HCT116 (cell line): ENCODE measurements around the gene ST7L. TPM values are rescaled to one million over a fixed set of nuclear protein-coding genes. Genes with fewer than 3 reads are reported as not detected.

Source experiments
- ATAC-seq: fragments of 200-7000 bp; cut with Tn5 transposase; 2 replicates; pipeline ENCODE4 v1.9.1; 2020; ENCODE audit warnings: mild to moderate bottlenecking, moderate library complexity
- BruUV-seq: library from RNA; stranded (reverse); fragments of 400-500 nt; replicated peaks from 2 replicates; lab custom pipeline; 2021; lab: Mats Ljungman, UMichigan
- CTCF ChIA-PET: fragments of 300-600 bp; sonication (Branson Sonifier 250); formaldehyde crosslinking; loops from one replicate; lab custom pipeline; 2021; ENCODE audit warnings: antibody characterized with exemption; lab: Charles Lee
- POLR2A ChIA-PET: fragments of 300-600, 350-600 bp; sonication (Branson Sonifier 250); formaldehyde crosslinking; loops from one replicate; lab custom pipeline; 2021; ENCODE audit warnings: antibody characterized with exemption; lab: Charles Lee
- RAD21 ChIA-PET, 2 experiments: fragments of 300-600 bp; sonication (Branson Sonifier 250); formaldehyde crosslinking; loops; one replicate each; lab custom pipeline; 2023; ENCODE audit warnings: low total read pairs in 2 of 2; ENCODE audit not compliant: uncharacterized antibody in 2 of 2, unreplicated experiment in 2 of 2, low non-redundant PET in 1 of 2; lab: Charles Lee
- DNase-seq: peaks from one replicate; pipeline ENCODE4 v3.0.0-alpha.2; 2010; ENCODE audit warnings: low read depth, low spot score
- H2AFZ ChIP-seq: fragments of 200-600 bp; shearing (Covaris generic), sonication (generic); 2 replicates; pipeline ENCODE4 v1.6.1; 2017; ENCODE audit warnings: low read depth, mixed run types, mixed read lengths, antibody characterized with exemption, low read length; ENCODE audit not compliant: poor library complexity, severe bottlenecking
- H3K27ac ChIP-seq: 2 replicates; pipeline ENCODE4 v1.5.1; 2012; ENCODE audit warnings: low read depth, low read length
- H3K27me3 ChIP-seq: fragments of 200-600 bp; sonication (generic); 2 replicates; pipeline ENCODE4 v1.6.1; 2016; ENCODE audit warnings: mixed run types, low read length, mixed read lengths; ENCODE audit not compliant: insufficient read depth
- H3K36me3 ChIP-seq, 2 experiments: fragments of 200-500 bp in 1 of 2; fragments of 200-600 bp in 1 of 2; sonication (Bioruptor generic) in 1 of 2; sonication (generic) in 1 of 2; 2 replicates each; pipeline versions ENCODE4 v1.5.1 to v1.6.1; 2014 to 2016; ENCODE audit warnings: low read length in 2 of 2, inconsistent platforms in 1 of 2, mixed read lengths in 1 of 2, mixed run types in 1 of 2; ENCODE audit not compliant: insufficient read depth in 2 of 2, control insufficient read depth in 1 of 2
- H3K4me1 ChIP-seq, 2 experiments: fragments of 200-600 bp in 1 of 2; sonication (generic) in 1 of 2; 2 replicates each; pipeline versions ENCODE4 v1.5.1 to v1.6.1; 2012 to 2017; ENCODE audit warnings: low read length in 2 of 2, inconsistent platforms in 1 of 2, mild to moderate bottlenecking in 1 of 2, mixed read lengths in 1 of 2, mixed run types in 1 of 2, moderate library complexity in 1 of 2; ENCODE audit not compliant: insufficient read depth in 2 of 2, control insufficient read depth in 1 of 2
- H3K4me2 ChIP-seq: fragments of 200-600 bp; sonication (generic); 2 replicates; pipeline ENCODE4 v1.6.1; 2017; ENCODE audit warnings: mixed run types, low read length, mixed read lengths
- H3K4me3 ChIP-seq, 2 experiments: fragments of 200-600 bp in 1 of 2; sonication (generic) in 1 of 2; replicated peaks in 1 of 2; 2 replicates each; pipeline ENCODE4 v1.5.1; 2011 to 2016; ENCODE audit warnings: low read length in 2 of 2, control low read depth in 1 of 2, low read depth in 1 of 2, mild to moderate bottlenecking in 1 of 2, mixed read lengths in 1 of 2, mixed run types in 1 of 2
- H3K79me2 ChIP-seq: fragments of 200-600 bp; sonication (generic); 2 replicates; pipeline ENCODE4 v1.6.1; 2017; ENCODE audit warnings: mild to moderate bottlenecking, mixed run types, low read length, moderate library complexity, mixed read lengths; ENCODE audit not compliant: insufficient read depth
- H3K9ac ChIP-seq: fragments of 200-600 bp; sonication (generic); 2 replicates; pipeline ENCODE4 v1.6.1; 2016; ENCODE audit warnings: low read length, mixed read lengths
- H3K9me2 ChIP-seq: fragments of 200-600 bp; sonication (generic), shearing (Covaris generic); 2 replicates; pipeline ENCODE4 v1.6.1; 2017; ENCODE audit warnings: mixed run types, mild to moderate bottlenecking, moderate library complexity; ENCODE audit not compliant: insufficient read depth
- H3K9me3 ChIP-seq, 2 experiments: fragments of 200-500 bp in 1 of 2; fragments of 200-600 bp in 1 of 2; sonication (Bioruptor generic) in 1 of 2; sonication (generic) in 1 of 2; 2 replicates each; pipeline ENCODE4 v1.6.1; 2014 to 2017; ENCODE audit warnings: low read length in 2 of 2, mixed read lengths in 2 of 2, inconsistent platforms in 1 of 2, low read depth in 1 of 2, mild to moderate bottlenecking in 1 of 2, mixed run types in 1 of 2, moderate library complexity in 1 of 2; ENCODE audit not compliant: control insufficient read depth in 1 of 2, insufficient read depth in 1 of 2
- H4K20me1 ChIP-seq: fragments of 200-600 bp; sonication (generic), shearing (Covaris generic); 2 replicates; pipeline ENCODE4 v1.6.1; 2017; ENCODE audit warnings: mixed run types, mild to moderate bottlenecking, moderate library complexity; ENCODE audit not compliant: insufficient read depth
- ATF3 ChIP-seq: IDR thresholded peaks from 2 replicates; pipeline ENCODE4 v1.6.1; 2012
- CBX3 ChIP-seq: IDR thresholded peaks from 2 replicates; pipeline ENCODE4 v1.6.1; 2012; ENCODE audit warnings: low read depth
- CEBPB ChIP-seq: IDR thresholded peaks from 2 replicates; pipeline ENCODE4 v1.6.1; 2012; ENCODE audit warnings: low read depth
- EZH2phosphoT487 ChIP-seq: fragments of 200-600 bp; IDR thresholded peaks from 2 replicates; pipeline ENCODE4 v1.6.1; 2018; ENCODE audit warnings: antibody characterized with exemption, borderline replicate concordance
- FOSL1 ChIP-seq: IDR thresholded peaks from 2 replicates; pipeline ENCODE4 v1.6.1; 2012; ENCODE audit warnings: low read depth
- MAX ChIP-seq: IDR thresholded peaks from 2 replicates; pipeline ENCODE4 v1.6.1; 2012
- POLR2A ChIP-seq: IDR thresholded peaks from 2 replicates; pipeline ENCODE4 v1.7.0; 2011; ENCODE audit warnings: borderline replicate concordance; ENCODE audit not compliant: insufficient read depth, insufficient read length; ENCODE audit errors: extremely low read depth
- POLR2AphosphoS5 ChIP-seq: IDR thresholded peaks from 2 replicates; pipeline ENCODE4 v1.6.1; 2011; ENCODE audit warnings: mild to moderate bottlenecking, low read depth, low read length, moderate library complexity
- RAD21 ChIP-seq: IDR thresholded peaks from 2 replicates; pipeline ENCODE4 v1.6.1; 2012; ENCODE audit warnings: low read depth, mild to moderate bottlenecking
- REST ChIP-seq: IDR thresholded peaks from 2 replicates; pipeline ENCODE4 v1.6.1; 2012; ENCODE audit warnings: low read depth
- SIN3A ChIP-seq: IDR thresholded peaks from 2 replicates; pipeline ENCODE4 v1.6.1; 2012; ENCODE audit warnings: low read depth
- SP1 ChIP-seq: IDR thresholded peaks from 2 replicates; pipeline ENCODE4 v1.6.1; 2012; ENCODE audit warnings: low read depth
- SRF ChIP-seq: IDR thresholded peaks from 2 replicates; pipeline ENCODE4 v1.6.1; 2012; ENCODE audit warnings: low read depth
- TCF7L2 ChIP-seq: IDR thresholded peaks from 2 replicates; pipeline ENCODE4 v1.7.0; 2011; ENCODE audit warnings: borderline replicate concordance, inconsistent platforms; ENCODE audit not compliant: insufficient read depth, insufficient read length; ENCODE audit errors: extremely low read depth
- ZBTB33 ChIP-seq: IDR thresholded peaks from 2 replicates; pipeline ENCODE4 v1.6.1; 2011; ENCODE audit warnings: mild to moderate bottlenecking, low read length, moderate library complexity; ENCODE audit not compliant: insufficient replicate concordance; ENCODE audit errors: extremely low read depth
- intact Hi-C: fragments of 100-400 bp; cut with micrococcal nuclease; formaldehyde crosslinking; loops from 2 replicates; pipeline ENCODE4 v1.10.0; 2022
- total RNA-seq: library from RNA; stranded (reverse); gene quantifications from one replicate; pipeline ENCODE4 v1.2.1, GENCODE V29; 2021; ENCODE audit not compliant: unreplicated experiment

ST7L gene
- total RNA-seq, 1 experiment from 2014 or later, result 19.9 TPM

GRCh38 chr1:112594208-112594876 lies 24.6 kb downstream of the ST7L start:
- no peak overlapping the region for H3K4me2 ChIP-seq

More at GRCh38 chr1:112594208-112594876, 24.6 kb downstream of the ST7L start:
- TF ChIP-seq SIN3A, result no peak
- no peak for TF ChIP-seq CEBPB
- TF ChIP-seq RAD21, result no peak
- TF ChIP-seq CBX3, result no peak
- TF ChIP-seq EZH2phosphoT487, result no peak
- TF ChIP-seq POLR2AphosphoS5, result no peak
- TF ChIP-seq SP1, result no peak
- no peak for TF ChIP-seq ATF3
- no peak for TF ChIP-seq REST
- TF ChIP-seq MAX, result no peak
- TF ChIP-seq ZBTB33, result no peak
- no peak for TF ChIP-seq SRF
- TF ChIP-seq FOSL1, result no peak
- no peak for TF ChIP-seq TCF7L2
- TF ChIP-seq POLR2A, result no peak
- Histone ChIP-seq H3K36me3 (peaks cover 13% of the 10 kb centered on the region in 2 experiments; a peak in 3 of 4 replicates), H3K9me3 (no peaks in the 10 kb centered on the region), H3K9ac (no peak overlapping the region), H3K9me2 (no peaks in the 10 kb centered on the region), H3K27ac (no peak overlapping the region), H3K4me1 (no peaks in the 10 kb centered on the region), H4K20me1 (no peaks in the 10 kb centered on the region), H2AFZ (no peak overlapping the region), H3K27me3 (no peaks in the 10 kb centered on the region), H3K79me2 (no peaks in the 10 kb centered on the region), H3K4me3 (no peak overlapping the region)
- RAD21 ChIA-PET, result no interaction called here
- CTCF ChIA-PET, result no interaction called here
- BruUV-seq, result no TSS peak
- DNase-seq (no peak), ATAC-seq (no peak)
- POLR2A ChIA-PET, result no interaction called here
- intact Hi-C loops, result no loop called here
